NCI-H146 treated with DMSO at 0.1 percent for 48 hours (cell line): ENCODE results near the gene ALDH1L1.

Experiments
- DNase-seq: peaks from one replicate; lab custom pipeline; 2025; ENCODE audit not compliant: unreplicated experiment; lab: John Stamatoyannopoulos, UW

The ALDH1L1 gene

DNA sequence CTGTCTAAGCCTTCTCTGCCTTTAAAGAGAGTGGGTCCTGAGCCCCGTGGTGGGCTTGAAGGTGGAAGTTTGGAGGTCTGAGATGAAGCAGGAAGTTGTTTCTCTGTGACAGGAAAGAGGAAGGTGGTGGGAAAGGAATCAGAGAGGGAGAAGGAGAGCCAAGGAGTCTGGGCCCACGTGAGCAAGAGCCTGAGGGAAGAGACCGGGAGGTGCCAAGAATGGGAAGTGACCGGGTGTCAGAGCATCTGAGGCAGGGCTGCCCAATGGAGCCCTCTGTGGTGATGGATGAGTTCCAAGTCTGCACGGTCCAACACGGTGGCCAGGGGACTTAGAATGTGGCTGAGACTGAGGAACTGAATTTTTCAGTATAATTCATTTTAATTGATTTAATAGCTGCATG, 24.6 kb downstream of the ALDH1L1 start:
- no peak for DNase-seq

DNA sequence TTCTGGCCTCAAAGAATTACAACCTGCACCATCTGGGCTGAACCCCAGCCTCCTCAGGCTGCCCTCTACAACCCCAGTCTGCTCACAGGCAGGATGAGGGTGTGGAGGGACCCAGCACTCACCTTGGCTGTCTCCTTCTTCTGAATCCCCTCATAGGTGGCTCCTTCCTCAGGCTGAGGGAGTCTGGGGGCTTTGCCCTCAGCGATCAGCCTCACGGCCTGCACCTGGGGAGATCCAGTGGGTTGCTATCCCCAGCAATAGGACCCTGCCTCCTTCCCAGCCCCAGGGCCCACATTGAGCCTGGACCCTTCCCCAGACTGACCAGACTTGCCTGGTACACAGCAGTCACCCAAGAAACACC, 25.1 kb downstream of the ALDH1L1 start:
- DNase-seq, result no peak

DNA sequence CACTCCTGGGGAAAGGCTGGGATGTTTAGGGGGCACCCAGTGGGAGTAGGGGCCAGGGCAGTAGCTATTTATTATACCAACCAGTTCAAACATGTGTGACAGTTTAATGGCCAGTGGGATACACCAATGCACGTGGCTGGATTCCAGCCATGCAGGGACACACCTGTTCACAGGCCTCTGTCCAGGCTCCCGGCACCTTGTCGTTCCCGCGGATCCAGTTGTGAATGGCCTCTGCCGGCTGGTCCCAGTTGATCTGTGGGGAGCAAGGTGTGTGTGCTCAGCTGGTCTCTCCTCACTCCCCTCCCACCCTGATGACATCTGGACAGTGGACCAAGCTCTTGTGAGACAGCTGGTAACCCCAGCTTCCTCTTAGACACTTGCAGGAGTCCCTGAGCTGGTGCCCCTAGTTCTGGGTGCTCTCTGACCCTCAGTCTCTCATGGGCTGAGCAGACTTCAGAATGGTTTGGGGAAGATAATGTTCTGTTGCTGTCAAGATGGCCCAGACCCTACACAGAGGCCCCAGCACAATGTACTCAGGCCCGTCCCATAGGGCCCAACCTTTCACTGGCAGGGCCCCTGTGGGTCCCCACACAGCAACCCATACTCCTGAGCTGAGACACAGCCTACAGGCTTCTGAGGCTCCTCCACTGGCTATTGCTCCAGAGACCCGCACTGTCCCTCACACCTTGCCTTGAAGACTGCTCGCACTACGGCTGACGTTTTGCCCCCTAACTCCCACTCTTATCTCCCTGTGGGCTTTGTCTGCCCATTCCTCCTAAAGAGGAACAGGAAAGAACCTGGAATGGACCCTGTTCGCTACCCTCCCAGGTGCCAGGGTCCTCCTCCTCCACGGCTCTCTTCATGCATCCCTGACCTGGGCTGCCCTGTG, 25.8 kb downstream of the ALDH1L1 start:
- no peak for DNase-seq

DNA sequence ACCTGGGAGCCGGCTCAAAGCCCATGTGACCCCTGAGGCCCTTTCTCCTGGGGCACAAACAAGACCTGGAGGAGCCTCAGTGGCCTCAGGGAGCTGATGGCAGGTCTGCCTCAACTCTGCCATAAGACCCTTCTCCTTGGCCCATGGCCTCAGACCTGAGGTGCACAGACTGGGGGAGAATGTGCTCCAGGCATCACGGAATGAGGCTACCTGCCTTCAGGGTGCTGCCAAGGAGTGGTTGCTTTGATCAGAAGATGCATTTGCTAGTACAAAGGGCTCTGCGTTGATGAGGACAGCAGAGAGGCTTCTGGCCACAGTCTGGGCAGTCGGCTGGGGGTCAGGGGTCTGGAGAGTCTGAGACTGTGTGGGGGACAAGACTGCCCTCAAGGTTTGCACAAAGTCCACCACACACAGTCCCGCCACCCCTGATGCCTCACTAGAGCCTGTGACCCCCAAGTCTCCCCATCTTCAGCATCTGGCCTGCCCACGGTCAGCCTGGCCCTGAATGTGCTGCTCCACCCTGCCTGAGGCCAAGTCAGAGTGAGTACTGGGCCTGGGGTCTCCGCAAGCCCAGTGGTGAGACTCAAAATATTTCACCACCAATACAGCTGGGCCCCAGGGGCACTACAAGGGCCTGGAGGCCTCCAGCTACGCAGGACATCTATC, 26.6 kb downstream of the ALDH1L1 start:
- DNase-seq, result no peak

DNA sequence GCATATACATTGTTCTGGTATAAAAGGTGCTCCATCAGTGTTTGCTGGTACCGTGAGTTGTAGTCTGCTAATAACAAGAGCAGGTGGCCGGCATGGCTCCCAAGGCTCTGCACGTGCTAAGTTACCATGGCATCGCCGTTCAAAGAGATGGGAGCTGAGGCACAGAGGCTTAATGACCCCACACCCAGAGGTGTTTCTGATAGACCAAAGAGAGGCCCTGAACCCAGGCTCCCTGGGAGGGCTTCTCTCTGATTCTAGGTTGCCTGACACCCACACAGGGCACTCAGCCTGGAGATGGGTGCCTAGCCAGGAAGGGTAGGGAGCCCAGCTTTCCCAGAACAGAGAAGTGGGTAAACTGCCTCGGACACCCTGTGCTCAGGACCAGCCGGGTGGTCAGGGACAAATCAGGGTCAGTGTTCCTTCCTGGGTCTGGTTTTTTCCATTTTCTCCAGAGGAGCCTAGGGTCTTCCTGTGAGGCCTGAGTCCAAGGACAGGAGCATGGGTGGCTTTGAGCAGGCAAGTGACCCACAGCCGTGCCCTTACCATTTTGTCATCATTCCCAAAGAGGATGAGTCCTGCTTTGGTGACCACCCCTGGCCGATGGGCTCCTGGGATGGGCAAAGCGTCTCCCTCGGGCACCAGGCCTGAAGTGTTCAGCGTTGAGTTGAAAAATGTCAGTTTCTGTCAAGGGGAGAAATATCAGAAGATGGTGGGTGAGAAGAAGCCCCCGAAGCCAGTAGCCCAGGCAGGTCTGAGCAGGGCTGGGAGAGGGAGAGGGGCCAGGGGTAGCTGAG, 27.3 kb downstream of the ALDH1L1 start:
- no peak for DNase-seq

DNA sequence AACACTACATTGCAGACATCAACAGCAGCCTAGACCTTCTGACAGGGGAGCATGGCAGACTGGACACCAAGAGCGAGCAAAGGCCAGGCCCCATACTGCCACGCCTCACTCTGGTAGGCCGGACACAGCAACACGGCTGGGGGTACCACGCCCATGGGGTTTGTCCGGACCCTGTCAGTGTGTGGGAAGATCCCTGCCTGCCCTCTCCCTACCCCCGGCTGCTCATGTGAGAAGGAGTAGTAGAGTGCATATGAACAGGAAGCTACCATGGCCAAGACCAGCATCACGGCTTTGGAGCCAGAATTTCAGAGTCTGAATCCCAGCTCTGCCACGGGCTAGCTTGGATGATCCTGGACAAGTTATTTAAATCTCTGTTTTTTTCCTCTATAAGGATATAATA, 27.9 kb downstream of the ALDH1L1 start:
- no peak for DNase-seq

DNA sequence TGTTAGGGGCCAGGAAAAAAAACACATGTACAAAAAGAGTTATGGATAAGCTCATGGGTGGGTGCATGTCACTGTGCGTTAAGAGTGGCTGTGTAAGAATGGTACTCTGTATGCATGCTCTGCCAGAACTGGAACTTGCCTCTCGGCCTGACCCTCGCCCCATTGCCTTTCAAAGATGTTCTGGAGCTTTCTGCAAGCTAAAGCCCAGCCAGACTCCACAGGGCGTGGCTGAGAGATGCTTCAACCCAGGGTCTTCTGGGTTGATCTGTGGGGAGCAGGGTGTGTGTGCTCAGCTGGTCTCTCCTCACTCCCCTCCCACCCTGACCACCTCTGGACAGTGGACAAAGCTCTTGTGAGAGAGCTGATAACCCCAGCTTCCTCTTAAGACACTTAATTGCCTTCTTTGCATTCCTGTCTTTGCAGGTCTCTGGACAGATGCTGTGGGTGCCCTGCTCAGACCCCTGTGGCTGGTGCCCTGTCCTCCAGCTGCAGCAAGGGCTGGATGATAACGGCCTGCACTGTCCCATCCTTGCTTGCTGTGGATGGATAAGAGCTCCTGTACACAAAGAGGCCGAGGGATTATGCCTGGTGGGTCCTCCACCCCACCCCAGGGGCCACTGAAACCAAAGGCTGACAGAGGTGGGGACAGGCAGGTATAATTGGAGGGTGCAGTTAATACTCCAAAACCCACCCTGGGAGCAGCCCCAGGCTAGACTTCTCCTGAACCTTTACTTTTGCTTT, 28.7 kb downstream of the ALDH1L1 start:
- DNase-seq, result no peak

DNA sequence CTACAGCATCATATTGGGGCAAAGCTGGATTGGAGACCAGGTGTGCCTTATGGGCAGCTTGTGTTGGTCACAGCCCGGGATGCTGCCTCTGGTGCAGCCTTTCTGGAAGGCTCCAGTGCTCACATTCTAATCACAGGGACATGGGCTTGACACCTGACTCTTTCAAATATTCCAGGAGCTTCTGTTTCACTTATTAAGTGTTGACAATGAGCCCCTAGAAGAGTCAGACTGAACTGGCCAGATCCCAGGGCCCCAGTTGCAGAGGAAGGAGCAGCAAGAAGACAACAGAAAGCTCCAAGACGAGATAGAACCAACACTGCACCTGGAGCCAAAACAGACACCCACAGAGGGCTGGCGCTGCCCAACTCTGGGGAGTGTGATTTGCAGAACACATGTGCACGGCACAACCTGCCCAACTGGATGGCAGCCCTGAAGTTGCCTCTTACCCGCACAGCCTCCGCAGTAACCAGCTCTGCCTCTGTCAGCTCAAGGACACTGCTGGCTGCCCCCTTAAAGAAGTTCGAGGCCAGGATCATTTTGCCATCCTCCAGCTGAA, 30.3 kb downstream of the ALDH1L1 start:
- no peak for DNase-seq

DNA sequence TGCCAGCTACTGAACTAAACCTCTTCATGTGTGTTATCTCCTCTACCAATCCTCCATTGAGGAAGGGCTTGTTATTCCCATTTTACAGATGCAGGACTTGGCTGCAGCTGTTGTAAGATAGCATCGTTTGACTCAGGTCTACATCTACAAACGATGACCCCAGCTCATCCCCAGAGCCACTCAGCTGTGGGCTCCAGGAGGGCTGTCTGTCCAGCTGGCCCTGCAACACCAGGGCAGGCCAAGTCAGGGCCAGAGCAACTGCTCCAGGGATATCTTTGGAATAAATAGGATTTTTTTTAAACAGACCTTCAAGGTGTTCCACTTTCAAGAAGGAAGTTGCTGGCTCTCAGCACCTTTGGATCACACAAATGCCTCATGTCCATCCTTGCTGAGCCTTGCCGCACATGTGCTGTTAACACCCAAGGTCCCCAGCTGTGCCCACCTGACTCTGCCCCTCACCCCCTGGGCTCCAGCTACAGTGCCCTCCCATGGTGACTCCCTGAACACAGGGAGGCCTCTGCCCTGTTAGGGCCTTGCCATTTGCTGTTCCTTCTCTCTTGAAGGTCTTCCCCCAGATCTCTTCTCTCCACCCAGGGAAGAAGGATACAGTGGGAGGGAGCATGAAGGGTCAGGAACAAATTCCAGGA, 31.0 kb downstream of the ALDH1L1 start:
- DNase-seq, result no peak

DNA sequence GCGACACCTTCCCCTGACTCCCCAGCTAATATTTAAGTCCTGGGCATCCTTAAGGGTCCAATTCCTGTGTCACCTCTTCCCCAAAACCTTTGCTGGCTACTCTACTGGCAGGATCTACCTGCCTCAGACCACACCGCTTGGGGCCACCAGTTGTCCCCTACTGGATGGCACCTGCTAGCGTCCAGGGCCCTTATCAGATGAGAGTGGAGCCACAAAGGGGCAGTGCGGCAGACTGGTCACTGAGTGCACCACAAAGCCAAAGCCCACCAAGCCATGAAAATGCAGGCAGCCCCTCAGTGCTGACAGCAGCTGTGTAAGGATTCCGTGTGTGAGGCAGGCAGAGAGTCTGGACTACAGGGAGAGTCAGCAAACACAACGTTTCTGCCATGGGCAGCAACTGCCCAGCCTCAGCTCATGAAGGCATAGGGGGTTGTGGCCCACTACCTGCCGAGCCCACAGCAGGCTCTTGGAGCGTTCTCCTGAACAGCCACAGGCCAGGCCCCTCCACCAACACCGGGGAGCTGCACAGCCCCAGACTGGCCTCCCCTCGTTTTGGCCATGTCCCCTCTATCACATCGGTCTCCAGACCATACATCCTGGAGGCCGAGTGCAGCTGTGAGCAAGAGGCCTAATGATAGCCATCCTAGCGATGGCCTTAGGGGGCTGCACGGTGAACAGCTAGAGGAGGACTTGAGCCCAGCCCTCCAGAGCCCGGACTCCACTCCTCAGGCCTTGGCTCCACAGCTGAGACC, 32.3 kb downstream of the ALDH1L1 start:
- no peak for DNase-seq

DNA sequence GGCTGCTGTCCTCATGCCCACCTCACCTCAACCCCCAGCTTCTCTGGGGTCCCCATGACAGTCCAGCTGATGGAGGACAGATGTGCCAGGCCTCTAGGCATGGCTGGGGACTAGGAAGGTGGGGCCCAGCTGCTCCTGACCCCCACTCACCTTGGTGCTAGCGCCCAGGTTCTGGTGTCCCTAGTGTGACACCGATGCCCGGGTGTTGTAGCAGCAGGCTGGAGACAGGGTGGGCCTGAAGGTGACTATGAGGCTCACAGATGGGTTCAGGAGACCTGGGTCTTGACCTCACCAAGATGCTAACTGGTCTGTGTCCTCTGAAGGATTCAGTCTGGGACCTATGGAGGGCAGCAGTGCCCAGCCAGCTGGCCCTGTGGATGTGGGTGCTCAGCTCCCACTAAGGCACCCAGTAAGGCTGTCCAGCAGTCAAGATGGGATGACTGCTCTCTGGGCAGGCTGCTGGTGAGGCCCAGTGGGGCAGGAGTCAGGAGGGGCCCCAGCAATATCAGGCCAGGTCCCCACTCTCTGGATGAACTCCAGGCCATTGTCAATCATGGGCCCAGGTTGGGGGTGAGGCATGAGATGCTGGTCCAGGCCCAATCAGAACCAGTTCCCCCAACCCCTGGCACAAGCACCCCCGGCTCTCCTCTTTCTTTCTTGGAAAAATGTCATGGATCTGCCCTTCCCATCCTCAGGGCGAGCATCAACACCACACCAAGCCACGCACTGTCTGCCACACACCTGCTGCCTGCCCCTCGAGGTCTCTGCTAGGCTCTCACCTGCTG, 33.0 kb downstream of the ALDH1L1 start:
- DNase-seq, result no peak

DNA sequence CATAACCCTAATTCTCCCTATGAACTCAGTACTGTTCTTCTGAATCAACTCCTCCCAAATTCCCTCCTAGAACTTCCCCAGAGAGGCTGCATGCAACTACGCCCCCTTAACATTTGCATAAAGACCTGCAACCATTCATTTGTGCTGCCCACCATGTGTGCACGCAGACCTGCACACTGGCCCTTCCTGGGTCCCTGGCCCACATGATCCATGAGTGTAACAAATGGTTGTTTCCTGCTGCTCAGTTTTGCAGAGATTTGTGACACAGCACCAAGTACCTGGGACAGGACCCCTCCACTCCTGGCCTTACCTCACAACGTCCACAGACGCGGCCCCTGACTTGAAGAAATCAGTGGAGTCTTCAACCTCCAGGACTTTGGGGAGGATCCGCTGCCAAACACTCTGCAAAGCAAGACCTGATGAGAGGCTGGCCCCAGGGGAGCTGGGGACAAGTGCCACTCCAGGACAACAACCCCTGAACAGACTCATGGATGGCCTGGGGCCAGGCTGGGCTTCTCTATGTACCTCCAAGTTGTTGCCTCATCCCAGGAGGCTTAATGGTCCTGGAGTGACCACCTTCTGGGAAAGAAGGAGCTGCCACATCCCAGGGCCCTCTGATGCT, 33.8 kb downstream of the ALDH1L1 start:
- DNase-seq, result no peak

DNA sequence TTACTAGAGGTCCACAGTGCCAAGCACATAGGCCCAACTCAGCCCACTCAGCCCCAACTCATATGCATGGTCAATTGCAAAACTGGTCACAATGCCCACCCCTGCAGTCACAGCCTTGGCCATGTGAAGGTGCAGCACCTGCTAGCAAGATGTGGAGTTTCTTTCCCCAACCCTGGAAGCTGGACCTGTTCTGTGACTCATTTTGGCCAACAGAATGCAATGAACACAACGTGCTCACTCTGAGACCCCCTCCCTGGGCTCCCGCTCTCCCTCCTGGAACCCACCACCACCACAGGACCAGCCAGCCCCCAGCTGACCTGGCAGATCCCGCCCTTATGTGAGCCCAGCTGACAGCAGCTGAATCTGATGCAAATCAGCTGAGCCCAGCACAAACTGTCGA, 34.4 kb downstream of the ALDH1L1 start:
- DNase-seq, result no peak

DNA sequence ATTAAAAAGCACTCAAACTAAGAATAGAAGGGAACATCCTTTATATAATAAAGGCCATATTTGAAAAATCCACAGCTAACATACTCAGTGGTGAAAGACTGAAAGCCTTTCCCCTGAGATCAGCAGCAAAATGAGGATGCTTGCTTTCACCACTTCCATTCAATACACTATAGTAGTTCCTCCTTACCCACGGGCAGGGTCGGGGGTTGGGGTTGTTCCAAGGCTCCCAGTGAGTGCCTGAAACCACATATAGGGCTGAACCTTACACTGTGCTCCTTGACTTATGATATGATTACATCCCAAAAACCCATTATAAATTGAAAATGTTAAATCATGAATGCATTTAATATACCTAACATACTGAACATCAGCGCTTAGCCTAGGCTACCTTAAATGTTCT, 37.7 kb downstream of the ALDH1L1 start:
- DNase-seq, result no peak

DNA sequence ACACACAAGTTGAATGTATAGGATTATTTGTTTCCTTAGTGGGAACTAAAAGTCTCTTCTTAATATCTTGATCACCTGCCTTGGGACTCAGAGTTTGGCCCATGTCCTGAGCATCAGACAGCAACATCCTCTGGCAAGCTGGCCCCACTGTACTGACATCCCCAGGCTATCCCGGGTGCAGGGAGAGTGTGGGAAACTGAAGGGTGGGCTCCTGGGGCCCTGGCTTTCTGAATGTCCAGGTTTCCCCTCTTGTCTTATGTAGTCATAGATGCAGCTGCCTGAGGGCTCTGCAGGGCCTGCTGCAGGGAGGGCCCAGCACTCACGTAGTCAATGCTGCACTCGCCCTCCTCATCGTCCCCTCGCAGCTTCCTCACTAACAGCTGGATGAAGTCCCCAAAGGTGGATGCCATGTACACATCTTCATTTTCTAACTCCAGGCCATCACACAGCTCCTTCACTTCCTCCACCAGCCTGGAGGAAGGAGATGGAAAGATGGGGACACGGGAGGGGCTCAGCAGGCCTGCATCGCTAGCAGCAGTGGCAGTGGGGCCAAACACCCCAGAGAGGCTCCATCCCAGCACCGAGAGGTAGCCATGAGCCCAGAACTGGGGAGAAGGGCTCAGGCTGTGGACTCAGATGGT, 42.8 kb downstream of the ALDH1L1 start:
- DNase-seq, result no peak

DNA sequence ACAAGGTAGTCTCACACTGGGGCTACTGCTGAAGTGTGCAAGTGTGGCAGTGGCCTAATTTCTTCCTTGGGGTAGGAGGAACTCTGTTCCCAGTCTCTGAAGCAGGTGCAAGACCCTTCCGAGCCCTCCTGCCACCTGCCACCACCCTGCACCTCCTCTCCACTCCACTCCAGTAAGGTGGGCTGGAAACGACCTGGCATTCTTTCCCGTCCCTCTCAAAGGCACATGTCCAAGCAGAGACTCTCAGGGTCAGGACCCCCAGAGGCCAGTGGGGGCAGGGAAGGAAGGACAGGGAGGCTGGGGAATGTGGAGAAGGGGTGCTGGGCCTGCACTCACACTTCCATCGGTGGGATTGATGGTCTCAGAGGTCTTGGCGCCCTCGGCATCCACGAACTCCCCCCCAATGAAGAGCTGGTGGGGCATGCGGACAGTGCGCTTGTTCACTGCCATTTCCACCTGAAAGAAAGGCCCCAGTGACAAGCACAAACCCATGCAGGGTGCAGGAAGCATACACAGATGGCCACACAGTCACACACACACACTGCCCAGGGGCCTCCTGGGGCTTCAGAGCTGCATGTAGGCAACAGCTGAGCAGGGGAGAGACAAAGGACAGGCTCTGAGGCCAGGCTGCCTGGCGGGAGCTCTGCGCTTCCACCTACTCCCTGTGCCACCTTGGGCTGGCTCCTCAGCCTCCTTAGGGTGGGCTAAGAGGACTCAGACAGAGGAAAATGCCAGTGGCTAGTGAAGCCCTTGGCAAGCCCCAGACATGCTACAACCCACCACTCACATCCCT, 43.8 kb downstream of the ALDH1L1 start:
- no peak for DNase-seq

DNA sequence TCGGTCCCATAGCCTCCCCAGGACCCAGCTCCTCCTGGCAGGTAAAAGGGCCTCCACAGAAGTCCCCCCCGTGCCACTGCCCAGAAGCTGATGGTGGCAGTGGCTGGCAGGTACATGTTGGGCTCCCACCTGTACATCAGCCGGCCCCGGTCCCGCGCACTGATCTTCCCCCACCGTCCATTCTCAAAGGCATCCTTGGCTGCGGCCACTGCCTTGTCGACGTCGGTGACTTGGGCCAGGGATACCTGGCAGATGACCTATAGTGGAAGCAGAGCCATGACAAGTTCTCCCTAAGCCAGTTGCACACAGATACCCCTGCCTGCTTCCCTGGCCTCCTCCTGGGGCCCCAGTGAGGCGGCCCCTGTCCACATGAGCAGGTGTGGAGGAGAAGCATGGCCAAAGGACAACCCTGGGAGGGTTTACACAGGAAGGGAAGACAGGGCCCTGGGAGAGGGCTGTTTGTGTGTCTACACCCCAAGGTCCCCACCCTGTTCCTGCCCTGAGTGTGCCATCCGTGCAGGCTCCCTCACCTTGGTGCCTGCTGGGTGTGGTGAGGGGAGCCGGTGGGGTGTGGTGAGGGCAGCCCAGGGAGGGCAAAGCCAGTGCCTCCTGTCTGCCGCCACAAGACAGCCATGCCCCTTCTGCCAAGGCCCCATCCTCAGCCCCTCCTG, 44.8 kb downstream of the ALDH1L1 start:
- DNase-seq, result no peak
